ENCODE data around the gene NDUFS6. TPM values are rescaled to one million over a fixed set of nuclear protein-coding genes. Genes with fewer than 3 reads are reported as not detected.
A peak's percentile ranks its signal among the peaks of the same experiment; 100 is the strongest.

NDUFS6 gene
- total and polyA plus RNA-seq, 9 donors, result 33.3 to 100 (median 85.0) TPM

GRCh38 chr5:1832511-1833250 is 31.5 kb downstream of the NDUFS6 start:
- H3K27me3 ChIP-seq (ENCODE audit: control insufficient read depth, insufficient read depth, low read length), result peaks cover 34% of the 10 kb centered on the region
- no peak overlapping the region for H3K4me3 ChIP-seq (ENCODE audit: low read length)
- no peak for DNase-seq
- no peaks in the 10 kb centered on the region for H3K9me3 ChIP-seq (replicated peaks; ENCODE audit: control insufficient read depth, low read depth, low read length)
- H3K27ac ChIP-seq (ENCODE audit: low read length), result no peak overlapping the region
- H3K36me3 ChIP-seq (ENCODE audit: control insufficient read depth, insufficient read depth, low read length), result no peaks in the 10 kb centered on the region
- 73% methylated on average over 22 of the region's 28 CpGs for WGBS (ENCODE audit: insufficient coverage)
- peaks cover 24% of the 10 kb centered on the region for H3K4me1 ChIP-seq (ENCODE audit: control insufficient read depth, insufficient read depth, low read length)

- no peak overlapping the region for H3K27ac ChIP-seq (ENCODE audit: low read length)
- H3K9me3 ChIP-seq (replicated peaks; ENCODE audit: control insufficient read depth, low read depth, low read length), result no peaks in the 10 kb centered on the region
- H3K36me3 ChIP-seq (ENCODE audit: control insufficient read depth, insufficient read depth, low read length), result no peaks in the 10 kb centered on the region
- peaks cover 31% of the 10 kb centered on the region for H3K27me3 ChIP-seq (ENCODE audit: control insufficient read depth, insufficient read depth, low read length)
- 72% methylated on average over 15 of the region's 16 CpGs for WGBS (ENCODE audit: insufficient coverage)
- H3K4me3 ChIP-seq (ENCODE audit: low read length), result no peak overlapping the region
- peaks cover 24% of the 10 kb centered on the region for H3K4me1 ChIP-seq (ENCODE audit: control insufficient read depth, insufficient read depth, low read length)
- no peak for DNase-seq
Measured at GRCh38 chr5:1833264-1834021, 32.2 kb downstream of the NDUFS6 start.

GRCh38 chr5:1834022-1834551 is 32.9 kb downstream of the NDUFS6 start:
- Histone ChIP-seq H3K4me3 (ENCODE audit: low read length) (no peak overlapping the region), H3K27me3 (ENCODE audit: control insufficient read depth, insufficient read depth, low read length) (peaks cover 31% of the 10 kb centered on the region), H3K4me1 (ENCODE audit: control insufficient read depth, insufficient read depth, low read length) (peaks cover 24% of the 10 kb centered on the region), H3K27ac (ENCODE audit: low read length) (no peak overlapping the region), H3K36me3 (ENCODE audit: control insufficient read depth, insufficient read depth, low read length) (no peaks in the 10 kb centered on the region), H3K9me3 (replicated peaks; ENCODE audit: control insufficient read depth, low read depth, low read length) (no peaks in the 10 kb centered on the region)
- WGBS (ENCODE audit: insufficient coverage), result 75% methylated on average over 16 of the region's 22 CpGs
- DNase-seq, result no peak

- no peaks in the 10 kb centered on the region for H3K36me3 ChIP-seq (ENCODE audit: control insufficient read depth, insufficient read depth, low read length)
- peaks cover 31% of the 10 kb centered on the region for H3K27me3 ChIP-seq (ENCODE audit: control insufficient read depth, insufficient read depth, low read length)
- 43% methylated on average over 11 of the region's 21 CpGs for WGBS (ENCODE audit: insufficient coverage)
- peaks cover 24% of the 10 kb centered on the region for H3K4me1 ChIP-seq (ENCODE audit: control insufficient read depth, insufficient read depth, low read length)
- DNase-seq, result no peak
- no peak overlapping the region for H3K27ac ChIP-seq (ENCODE audit: low read length)
- no peaks in the 10 kb centered on the region for H3K9me3 ChIP-seq (replicated peaks; ENCODE audit: control insufficient read depth, low read depth, low read length)
- no peak overlapping the region for H3K4me3 ChIP-seq (ENCODE audit: low read length)
Measured at GRCh38 chr5:1834721-1835429, 33.7 kb downstream of the NDUFS6 start.

- Histone ChIP-seq H3K9me3 (replicated peaks; ENCODE audit: control insufficient read depth, low read depth, low read length) (no peaks in the 10 kb centered on the region), H3K27ac (ENCODE audit: low read length) (no peak overlapping the region), H3K27me3 (ENCODE audit: control insufficient read depth, insufficient read depth, low read length) (peaks cover 32% of the 10 kb centered on the region), H3K4me3 (ENCODE audit: low read length) (no peak overlapping the region), H3K4me1 (ENCODE audit: control insufficient read depth, insufficient read depth, low read length) (peaks cover 24% of the 10 kb centered on the region), H3K36me3 (ENCODE audit: control insufficient read depth, insufficient read depth, low read length) (no peaks in the 10 kb centered on the region)
- 78% methylated on average over 10 of the region's 13 CpGs for WGBS (ENCODE audit: insufficient coverage)
- DNase-seq, result no peak
Measured at GRCh38 chr5:1835431-1835830, 34.2 kb downstream of the NDUFS6 start.

- H3K4me1 ChIP-seq (ENCODE audit: control insufficient read depth, insufficient read depth, low read length), result peaks cover 24% of the 10 kb centered on the region
- no peak overlapping the region for H3K4me3 ChIP-seq (ENCODE audit: low read length)
- no peak for DNase-seq
- H3K36me3 ChIP-seq (ENCODE audit: control insufficient read depth, insufficient read depth, low read length), result no peaks in the 10 kb centered on the region
- H3K27ac ChIP-seq (ENCODE audit: low read length), result peak overlapping the region; percentile 59
- H3K27me3 ChIP-seq (ENCODE audit: control insufficient read depth, insufficient read depth, low read length), result peaks cover 36% of the 10 kb centered on the region
- H3K9me3 ChIP-seq (replicated peaks; ENCODE audit: control insufficient read depth, low read depth, low read length), result no peaks in the 10 kb centered on the region
- 52% methylated on average over 16 of the region's 23 CpGs for WGBS (ENCODE audit: insufficient coverage)
Measured at GRCh38 chr5:1836176-1836890, 35.1 kb downstream of the NDUFS6 start.

GRCh38 chr5:1836891-1837880 is 36.0 kb downstream of the NDUFS6 start:
- no peak for DNase-seq
- no peak overlapping the region for H3K4me3 ChIP-seq (ENCODE audit: low read length)
- H3K4me1 ChIP-seq (ENCODE audit: control insufficient read depth, insufficient read depth, low read length), result peaks cover 22% of the 10 kb centered on the region
- H3K36me3 ChIP-seq (ENCODE audit: control insufficient read depth, insufficient read depth, low read length), result no peaks in the 10 kb centered on the region
- 59% methylated on average over 25 of the region's 32 CpGs for WGBS (ENCODE audit: insufficient coverage)
- H3K27me3 ChIP-seq (ENCODE audit: control insufficient read depth, insufficient read depth, low read length), result peaks cover 29% of the 10 kb centered on the region
- peak overlapping the region; percentile 7 for H3K27ac ChIP-seq (ENCODE audit: low read length)
- no peaks in the 10 kb centered on the region for H3K9me3 ChIP-seq (replicated peaks; ENCODE audit: control insufficient read depth, low read depth, low read length)

- H3K27me3 ChIP-seq (ENCODE audit: control insufficient read depth, insufficient read depth, low read length), result peaks cover 23% of the 10 kb centered on the region
- peaks cover 22% of the 10 kb centered on the region for H3K4me1 ChIP-seq (ENCODE audit: control insufficient read depth, insufficient read depth, low read length)
- WGBS (ENCODE audit: insufficient coverage), result 85% methylated on average over 9 of the region's 9 CpGs
Measured at GRCh38 chr5:1838013-1838412, 36.8 kb downstream of the NDUFS6 start.

GRCh38 chr5:1840071-1840547 is 38.9 kb downstream of the NDUFS6 start:
- no peaks in the 10 kb centered on the region for H3K36me3 ChIP-seq (ENCODE audit: control insufficient read depth, insufficient read depth, low read length)
- H3K27ac ChIP-seq (ENCODE audit: low read length), result no peak overlapping the region
- WGBS (ENCODE audit: insufficient coverage), result 85% methylated on average over 19 of the region's 20 CpGs
- H3K9me3 ChIP-seq (replicated peaks; ENCODE audit: control insufficient read depth, low read depth, low read length), result no peaks in the 10 kb centered on the region
- H3K27me3 ChIP-seq (ENCODE audit: control insufficient read depth, insufficient read depth, low read length), result peaks cover 15% of the 10 kb centered on the region
- DNase-seq, result no peak
- no peak overlapping the region for H3K4me3 ChIP-seq (ENCODE audit: low read length)
- peaks cover 9% of the 10 kb centered on the region for H3K4me1 ChIP-seq (ENCODE audit: control insufficient read depth, insufficient read depth, low read length)

More at GRCh38 chr5:1838013-1838412, 36.8 kb downstream of the NDUFS6 start:
- H3K4me3 ChIP-seq (ENCODE audit: low read length), result no peak overlapping the region
- DNase-seq, result no peak
- no peaks in the 10 kb centered on the region for H3K36me3 ChIP-seq (ENCODE audit: control insufficient read depth, insufficient read depth, low read length)
- no peaks in the 10 kb centered on the region for H3K9me3 ChIP-seq (replicated peaks; ENCODE audit: control insufficient read depth, low read depth, low read length)
- H3K27ac ChIP-seq (ENCODE audit: low read length), result no peak overlapping the region

Measured in muscle of leg (tissue), 11 donors.